ENCODE results near the gene FRMD8. TPM values are rescaled to one million over a fixed set of nuclear protein-coding genes. Genes with fewer than 3 reads are reported as not detected.

Gene FRMD8
- total and polyA plus RNA-seq, 2 experiments from 2014 or later: 25.7 to 31.0 TPM

DNA sequence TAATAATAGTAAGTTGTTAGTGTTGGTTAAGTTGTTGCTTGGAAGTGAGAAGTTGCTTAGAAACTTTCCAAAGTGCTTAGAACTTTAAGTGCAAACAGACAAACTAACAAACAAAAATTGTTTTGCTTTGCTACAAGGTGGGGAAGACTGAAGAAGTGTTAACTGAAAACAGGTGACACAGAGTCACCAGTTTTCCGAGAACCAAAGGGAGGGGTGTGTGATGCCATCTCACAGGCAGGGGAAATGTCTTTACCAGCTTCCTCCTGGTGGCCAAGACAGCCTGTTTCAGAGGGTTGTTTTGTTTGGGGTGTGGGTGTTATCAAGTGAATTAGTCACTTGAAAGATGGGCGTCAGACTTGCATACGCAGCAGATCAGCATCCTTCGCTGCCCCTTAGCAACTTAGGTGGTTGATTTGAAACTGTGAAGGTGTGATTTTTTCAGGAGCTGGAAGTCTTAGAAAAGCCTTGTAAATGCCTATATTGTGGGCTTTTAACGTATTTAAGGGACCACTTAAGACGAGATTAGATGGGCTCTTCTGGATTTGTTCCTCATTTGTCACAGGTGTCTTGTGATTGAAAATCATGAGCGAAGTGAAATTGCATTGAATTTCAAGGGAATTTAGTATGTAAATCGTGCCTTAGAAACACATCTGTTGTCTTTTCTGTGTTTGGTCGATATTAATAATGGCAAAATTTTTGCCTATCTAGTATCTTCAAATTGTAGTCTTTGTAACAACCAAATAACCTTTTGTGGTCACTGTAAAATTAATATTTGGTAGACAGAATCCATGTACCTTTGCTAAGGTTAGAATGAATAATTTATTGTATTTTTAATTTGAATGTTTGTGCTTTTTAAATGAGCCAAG is 38.9 kb downstream of the FRMD8 start:
- Histone ChIP-seq H3K27ac (peak overlapping the region; percentile 100), H3K9me3 (ENCODE audit: low read depth) (no peaks in the 10 kb centered on the region), H3K4me1 (ENCODE audit: insufficient read depth) (peaks cover 12% of the 10 kb centered on the region), H3K4me3 (peak overlapping the region; percentile 63), H3K79me2 (peaks cover 73% of the 10 kb centered on the region), H4K20me1 (ENCODE audit: insufficient read depth, poor library complexity, severe bottlenecking) (peaks cover 59% of the 10 kb centered on the region), H3K9me2 (replicated peaks; ENCODE audit: insufficient read depth) (no peaks in the 10 kb centered on the region), H3K27me3 (no peaks in the 10 kb centered on the region), H3K4me2 (peak overlapping the region; percentile 91), H2AFZ (no peak overlapping the region), H3K36me3 (replicated peaks; ENCODE audit: insufficient read depth, low read depth) (no peaks in the 10 kb centered on the region)
- no peak for TF ChIP-seq EZH2 (IDR thresholded peaks at IDR 0.05; ENCODE audit: borderline replicate concordance)
- TF ChIP-seq, protein P1, sequence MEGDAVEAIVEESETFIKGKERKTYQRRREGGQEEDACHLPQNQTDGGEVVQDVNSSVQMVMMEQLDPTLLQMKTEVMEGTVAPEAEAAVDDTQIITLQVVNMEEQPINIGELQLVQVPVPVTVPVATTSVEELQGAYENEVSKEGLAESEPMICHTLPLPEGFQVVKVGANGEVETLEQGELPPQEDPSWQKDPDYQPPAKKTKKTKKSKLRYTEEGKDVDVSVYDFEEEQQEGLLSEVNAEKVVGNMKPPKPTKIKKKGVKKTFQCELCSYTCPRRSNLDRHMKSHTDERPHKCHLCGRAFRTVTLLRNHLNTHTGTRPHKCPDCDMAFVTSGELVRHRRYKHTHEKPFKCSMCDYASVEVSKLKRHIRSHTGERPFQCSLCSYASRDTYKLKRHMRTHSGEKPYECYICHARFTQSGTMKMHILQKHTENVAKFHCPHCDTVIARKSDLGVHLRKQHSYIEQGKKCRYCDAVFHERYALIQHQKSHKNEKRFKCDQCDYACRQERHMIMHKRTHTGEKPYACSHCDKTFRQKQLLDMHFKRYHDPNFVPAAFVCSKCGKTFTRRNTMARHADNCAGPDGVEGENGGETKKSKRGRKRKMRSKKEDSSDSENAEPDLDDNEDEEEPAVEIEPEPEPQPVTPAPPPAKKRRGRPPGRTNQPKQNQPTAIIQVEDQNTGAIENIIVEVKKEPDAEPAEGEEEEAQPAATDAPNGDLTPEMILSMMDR (IDR thresholded peaks at IDR 0.05; ENCODE audit: poor library complexity): no peak
- no peak for TF ChIP-seq EZH2phosphoT487 (IDR thresholded peaks at IDR 0.05; ENCODE audit: low read depth, severe bottlenecking, unreplicated experiment)
- DNase-seq (ENCODE audit: low spot score): no peak
- WGBS (ENCODE audit: low lambda C conversion rate, missing lambda C conversion rate): 27% methylated on average over 9 of the region's 9 CpGs

DNA sequence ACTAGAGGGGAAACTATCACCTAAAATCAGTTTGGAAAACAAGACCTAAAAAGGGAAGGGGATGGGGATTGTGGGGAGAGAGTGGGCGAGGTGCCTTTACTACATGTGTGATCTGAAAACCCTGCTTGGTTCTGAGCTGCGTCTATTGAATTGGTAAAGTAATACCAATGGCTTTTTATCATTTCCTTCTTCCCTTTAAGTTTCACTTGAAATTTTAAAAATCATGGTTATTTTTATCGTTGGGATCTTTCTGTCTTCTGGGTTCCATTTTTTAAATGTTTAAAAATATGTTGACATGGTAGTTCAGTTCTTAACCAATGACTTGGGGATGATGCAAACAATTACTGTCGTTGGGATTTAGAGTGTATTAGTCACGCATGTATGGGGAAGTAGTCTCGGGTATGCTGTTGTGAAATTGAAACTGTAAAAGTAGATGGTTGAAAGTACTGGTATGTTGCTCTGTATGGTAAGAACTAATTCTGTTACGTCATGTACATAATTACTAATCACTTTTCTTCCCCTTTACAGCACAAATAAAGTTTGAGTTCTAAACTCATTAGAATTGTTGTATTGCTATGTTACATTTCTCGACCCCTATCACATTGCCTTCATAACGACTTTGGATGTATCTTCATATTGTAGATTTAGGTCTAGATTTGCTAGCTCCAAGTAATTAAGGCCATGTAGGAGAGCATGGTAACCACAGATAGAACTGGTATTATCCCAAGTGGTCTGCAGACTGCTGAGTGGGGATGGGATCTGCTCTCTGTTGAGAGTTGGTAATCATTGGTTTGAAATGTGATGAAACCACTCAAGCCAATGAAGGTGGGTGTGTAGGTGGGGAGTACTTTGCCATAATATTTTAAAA is 39.8 kb downstream of the FRMD8 start:
- peak; percentile 49 for DNase-seq (ENCODE audit: low spot score)
- no peaks in the 10 kb centered on the region for H3K9me3 ChIP-seq (ENCODE audit: low read depth)
- H3K36me3 ChIP-seq (replicated peaks; ENCODE audit: insufficient read depth, low read depth): no peaks in the 10 kb centered on the region
- peak overlapping the region; percentile 63 for H3K4me3 ChIP-seq
- peaks cover 5% of the 10 kb centered on the region for H3K4me1 ChIP-seq (ENCODE audit: insufficient read depth)
- peak overlapping the region; percentile 91 for H3K4me2 ChIP-seq
- peaks cover 74% of the 10 kb centered on the region for H3K79me2 ChIP-seq
- TF ChIP-seq EZH2phosphoT487 (IDR thresholded peaks at IDR 0.05; ENCODE audit: low read depth, severe bottlenecking, unreplicated experiment): peak; percentile 72
- TF ChIP-seq, protein P1 (IDR thresholded peaks at IDR 0.05; ENCODE audit: poor library complexity): no peak
- WGBS (ENCODE audit: low lambda C conversion rate, missing lambda C conversion rate): 41% methylated on average over 9 of the region's 9 CpGs
- peak overlapping the region; percentile 100 for H3K27ac ChIP-seq
- H3K27me3 ChIP-seq: no peaks in the 10 kb centered on the region
- H2AFZ ChIP-seq: no peak overlapping the region
- H3K9me2 ChIP-seq (replicated peaks; ENCODE audit: insufficient read depth): no peaks in the 10 kb centered on the region
- H4K20me1 ChIP-seq (ENCODE audit: insufficient read depth, poor library complexity, severe bottlenecking): peaks cover 68% of the 10 kb centered on the region

GRCh38 chr11:65426839-65427690 is 40.6 kb downstream of the FRMD8 start:
- WGBS (ENCODE audit: low lambda C conversion rate, missing lambda C conversion rate): 52% methylated on average over 10 of the region's 10 CpGs
- no peaks in the 10 kb centered on the region for H3K4me1 ChIP-seq (ENCODE audit: insufficient read depth)
- H3K4me3 ChIP-seq: peak overlapping the region; percentile 63

More at GRCh38 chr11:65426839-65427690, 40.6 kb downstream of the FRMD8 start:
- Histone ChIP-seq H3K9me2 (replicated peaks; ENCODE audit: insufficient read depth) (no peaks in the 10 kb centered on the region), H3K9me3 (ENCODE audit: low read depth) (no peaks in the 10 kb centered on the region), H3K4me2 (peak overlapping the region; percentile 91), H3K27me3 (no peaks in the 10 kb centered on the region), H3K27ac (peak overlapping the region; percentile 100), H3K79me2 (peaks cover 83% of the 10 kb centered on the region), H3K36me3 (replicated peaks; ENCODE audit: insufficient read depth, low read depth) (no peaks in the 10 kb centered on the region), H2AFZ (no peak overlapping the region), H4K20me1 (ENCODE audit: insufficient read depth, poor library complexity, severe bottlenecking) (peaks cover 76% of the 10 kb centered on the region)
- TF ChIP-seq, protein P1 (IDR thresholded peaks at IDR 0.05; ENCODE audit: poor library complexity): no peak
- no peak for TF ChIP-seq EZH2 (IDR thresholded peaks at IDR 0.05; ENCODE audit: borderline replicate concordance)
- TF ChIP-seq EZH2phosphoT487 (IDR thresholded peaks at IDR 0.05; ENCODE audit: low read depth, severe bottlenecking, unreplicated experiment): no peak
- DNase-seq (ENCODE audit: low spot score): peak; percentile 74
